T-helper 2 cell (primary cell): ENCODE results near the gene CIZ1.
"Not testable (repeated sequence)": the region's sequence is repeated elsewhere in the genome, so short reads cannot be mapped to it uniquely, and the experiment has no call there.

Source experiments
- DNase-seq, 5 experiments: peaks; one replicate each; pipeline versions ENCODE4 v3.0.0 to v3.0.0-alpha.2; 2012 to 2022

The CIZ1 gene

GRCh38 chr9:128145536-128145935 is 45.8 kb downstream of the CIZ1 start:
- no peak for DNase-seq

- DNase-seq = no peak
Observed at GRCh38 chr9:128144239-128145181, 46.9 kb downstream of the CIZ1 start.

- DNase-seq = no peak
Observed at GRCh38 chr9:128143525-128144238, 47.7 kb downstream of the CIZ1 start.

- no peak for DNase-seq
Observed at GRCh38 chr9:128142596-128142995, 48.8 kb downstream of the CIZ1 start.

GRCh38 chr9:128142061-128142460 is 49.3 kb downstream of the CIZ1 start:
- peak in 1 of 5 experiments; percentile 74 for DNase-seq

GRCh38 chr9:128141604-128142003 is 49.8 kb downstream of the CIZ1 start:
- DNase-seq = no peak

GRCh38 chr9:128139621-128140020 is 51.8 kb downstream of the CIZ1 start:
- DNase-seq = no peak

GRCh38 chr9:128138001-128138400 is 53.4 kb downstream of the CIZ1 start:
- no peak for DNase-seq

- DNase-seq = no peak
Observed at GRCh38 chr9:128136816-128137793, 54.3 kb downstream of the CIZ1 start.

- DNase-seq = not testable (repeated sequence)
Observed at GRCh38 chr9:128135561-128135960, 55.8 kb downstream of the CIZ1 start.

- not testable (repeated sequence) for DNase-seq
Observed at GRCh38 chr9:128132139-128132538, 59.2 kb downstream of the CIZ1 start.

- not testable (repeated sequence) for DNase-seq
Observed at GRCh38 chr9:128131346-128131745, 60.0 kb downstream of the CIZ1 start.

- not testable (repeated sequence) for DNase-seq
Observed at GRCh38 chr9:128130651-128131050, 60.7 kb downstream of the CIZ1 start.

GRCh38 chr9:128129976-128130590 is 61.3 kb downstream of the CIZ1 start:
- DNase-seq = peak in 3 of 5 experiments; percentile 19 to 40 (median 33)

- DNase-seq = no peak
Observed at GRCh38 chr9:128128836-128129590, 62.4 kb downstream of the CIZ1 start.

GRCh38 chr9:128127990-128128835 is 63.2 kb downstream of the CIZ1 start:
- DNase-seq = peak; percentile 67 to 96 (median 78)

- peak; percentile 68 to 92 (median 77) for DNase-seq
Observed at GRCh38 chr9:128127568-128127989, 63.8 kb downstream of the CIZ1 start, which contains the start of gene PTGES2. Gene PTGES2, minus strand, starts transcription at chr9:128127729. Its CDS starts 12 bp downstream, at chr9:128127717.

- no peak for DNase-seq
Observed at GRCh38 chr9:128125580-128126354, 65.6 kb downstream of the CIZ1 start.
